CD4-positive, alpha-beta T cell treated with Interleukin-12 subunit alpha and Interleukin-12 subunit beta, for 1 hour (primary cell): ENCODE results near the gene AFAP1.

Experiments
- DNase-seq: peaks from one replicate; pipeline ENCODE4 v3.0.0-alpha.2; 2020

Gene AFAP1

DNA sequence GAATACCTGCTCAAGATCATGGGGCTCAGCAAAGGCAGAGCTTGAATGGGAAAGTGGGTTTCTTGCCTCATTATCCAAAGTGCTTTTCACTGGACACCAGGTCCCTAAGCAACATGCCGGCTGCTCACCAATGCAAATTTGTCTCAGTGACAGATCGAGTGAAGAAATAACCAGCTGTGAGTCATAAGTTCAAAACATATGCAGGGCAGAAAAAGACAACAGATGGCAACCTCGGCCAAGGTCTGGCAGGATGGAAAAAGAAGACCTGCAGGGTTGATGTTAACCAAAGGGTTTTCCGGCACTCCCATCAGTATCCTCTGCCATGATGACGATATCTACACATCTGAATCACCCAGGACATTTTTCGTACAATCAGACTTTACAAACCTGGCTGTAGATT is 124.1 kb downstream of the AFAP1 start:
- DNase-seq, result no peak

DNA sequence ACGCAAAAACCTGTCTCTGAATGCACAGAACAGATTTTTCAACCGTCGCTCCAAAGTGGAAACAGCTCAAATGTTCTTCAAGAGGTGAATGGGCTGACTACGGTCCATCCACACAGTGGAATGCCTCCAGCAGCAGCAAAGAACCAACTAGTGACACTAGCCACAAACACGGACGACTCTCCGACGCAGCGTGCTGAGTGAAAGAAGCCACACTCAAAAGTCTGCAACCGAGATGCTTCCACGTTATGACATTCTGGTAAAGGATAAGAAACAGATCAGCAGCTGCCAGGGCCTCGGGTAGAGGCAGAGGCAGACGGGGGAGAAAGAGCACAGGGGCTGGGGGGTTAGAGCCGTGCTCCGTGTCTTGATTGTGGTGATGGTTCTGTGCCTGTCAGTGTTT is 125.2 kb downstream of the AFAP1 start:
- no peak for DNase-seq

DNA sequence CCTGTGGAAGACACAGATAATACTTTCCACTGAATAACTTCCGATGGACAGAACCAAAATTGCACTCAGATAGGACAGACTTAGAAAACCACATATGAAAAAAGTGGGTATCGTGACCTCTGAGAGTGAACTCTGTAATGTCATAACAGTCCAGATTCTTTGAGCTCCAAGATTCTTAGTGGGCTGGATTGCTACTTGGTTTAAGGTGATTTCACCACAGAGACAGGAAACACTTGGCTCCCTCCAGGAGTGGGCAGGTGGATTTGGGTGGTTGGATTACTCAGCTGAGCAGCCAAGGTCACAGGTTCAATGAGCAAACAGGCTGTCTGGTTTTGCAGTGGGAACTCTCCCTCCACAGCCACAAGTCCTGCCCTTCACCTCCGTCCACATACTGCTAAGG is 126.0 kb downstream of the AFAP1 start:
- DNase-seq, result no peak

DNA sequence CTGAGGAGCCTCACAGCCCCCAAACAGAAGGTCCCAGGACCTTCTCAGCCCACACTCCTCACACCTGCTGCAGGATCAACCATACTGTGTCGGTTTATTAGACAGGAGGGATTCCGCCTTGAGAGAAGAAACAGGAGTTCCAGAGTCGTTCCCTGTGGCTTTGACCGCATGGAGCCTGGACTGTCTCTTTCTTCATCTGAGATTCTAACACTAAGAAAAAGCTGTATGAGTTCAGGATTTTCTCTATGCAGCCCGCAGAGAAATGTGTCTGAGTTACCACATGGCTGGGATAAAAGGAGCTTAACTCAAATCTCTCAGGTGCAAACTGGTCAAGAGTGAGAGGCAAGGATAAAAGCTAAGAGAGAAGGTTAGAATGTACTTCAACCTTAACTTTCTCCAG is 126.7 kb downstream of the AFAP1 start:
- DNase-seq, result no peak

DNA sequence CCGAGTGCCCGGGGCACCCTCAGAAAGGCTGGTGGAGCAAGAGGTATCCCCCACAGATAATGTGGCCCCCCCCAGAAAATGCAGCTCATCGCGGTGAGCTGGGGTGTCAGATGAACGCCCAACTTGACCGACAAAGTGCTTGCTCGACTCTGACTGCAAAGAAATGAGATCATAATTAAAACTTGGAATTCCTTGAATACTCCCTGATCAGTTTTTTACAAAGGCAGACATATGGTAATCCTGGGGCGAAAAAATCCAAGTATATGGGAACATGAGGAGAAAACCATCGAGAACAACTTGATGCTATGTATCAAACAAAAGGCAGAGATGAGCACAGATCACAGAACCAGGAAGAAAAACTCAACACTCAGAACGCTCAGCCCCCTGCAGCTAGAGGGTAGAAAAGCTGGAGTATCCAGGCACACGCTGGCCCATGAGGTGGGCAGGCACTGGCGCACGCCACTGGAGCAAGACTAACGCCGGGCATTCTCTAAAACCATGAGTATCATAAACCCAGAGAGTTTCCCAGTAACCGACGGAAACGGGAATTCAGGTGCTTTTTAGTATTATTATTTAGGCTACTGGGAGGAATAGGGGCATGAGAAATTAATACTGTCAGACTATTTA is 127.3 kb downstream of the AFAP1 start:
- DNase-seq, result no peak

DNA sequence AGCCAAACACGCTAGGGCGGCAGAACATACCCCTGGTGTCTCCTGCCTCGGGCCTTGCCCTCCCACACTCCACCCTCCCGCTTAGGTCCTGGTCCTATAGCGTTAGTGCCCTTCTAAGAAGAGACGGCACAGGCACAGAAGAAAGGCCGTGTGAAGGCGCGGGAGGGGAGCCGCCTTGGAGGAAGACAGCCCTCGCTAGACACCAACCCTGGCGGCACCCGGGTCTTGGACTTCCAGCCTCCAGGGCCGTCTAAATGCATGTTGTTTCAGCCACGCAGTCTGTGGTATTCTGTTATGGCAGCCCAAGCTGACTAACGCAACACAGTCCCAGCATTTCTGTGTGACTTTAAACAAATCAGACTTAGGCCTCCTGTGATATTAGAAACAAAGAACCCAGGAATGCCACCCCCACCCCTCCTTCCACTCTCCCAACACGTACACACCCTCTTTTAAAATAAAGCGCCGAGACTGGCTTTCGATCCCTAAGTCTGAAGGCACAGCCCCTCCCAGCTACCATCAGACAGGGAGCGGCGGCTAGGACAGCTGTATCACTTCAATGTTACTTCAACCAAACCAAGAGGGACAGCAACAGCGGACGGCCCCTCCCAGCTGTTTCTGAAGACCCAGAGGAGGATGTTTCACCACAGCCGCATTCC is 128.0 kb downstream of the AFAP1 start:
- no peak for DNase-seq

DNA sequence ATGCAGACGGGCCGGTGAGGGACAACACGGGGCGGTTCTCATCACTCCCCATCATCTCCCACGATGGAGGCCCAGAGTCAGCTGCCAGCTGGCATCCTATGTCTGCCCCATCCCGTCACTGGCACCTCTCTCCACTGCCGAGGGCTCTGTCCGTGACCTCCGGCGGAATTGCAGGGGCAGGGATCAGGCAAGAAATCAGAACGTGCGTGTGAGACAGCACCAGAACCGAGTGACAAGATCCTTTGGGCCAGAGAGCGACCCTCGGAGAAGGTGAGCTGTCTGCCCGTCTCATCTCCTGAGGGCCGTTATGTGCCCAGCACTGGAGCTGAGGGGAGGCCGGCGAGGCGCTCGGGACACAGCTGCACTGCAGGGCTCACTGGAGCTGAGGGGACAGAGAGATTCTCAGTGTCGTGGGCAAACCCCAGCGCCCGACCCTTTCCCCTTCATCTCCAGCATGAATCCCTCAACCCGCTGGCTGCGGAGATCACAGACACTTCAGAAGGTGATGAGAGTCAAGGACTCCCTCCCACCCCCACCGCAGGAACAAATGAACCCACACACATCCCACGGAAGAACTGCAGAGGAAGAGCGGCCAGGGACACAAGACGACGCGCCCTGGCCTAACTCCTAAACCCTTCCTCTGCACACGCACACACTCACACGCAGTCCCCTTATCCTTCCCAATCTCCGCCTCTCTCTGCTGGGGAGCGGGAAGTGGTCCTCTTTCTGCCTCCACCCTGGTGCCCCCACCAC is 128.7 kb downstream of the AFAP1 start:
- no peak for DNase-seq

DNA sequence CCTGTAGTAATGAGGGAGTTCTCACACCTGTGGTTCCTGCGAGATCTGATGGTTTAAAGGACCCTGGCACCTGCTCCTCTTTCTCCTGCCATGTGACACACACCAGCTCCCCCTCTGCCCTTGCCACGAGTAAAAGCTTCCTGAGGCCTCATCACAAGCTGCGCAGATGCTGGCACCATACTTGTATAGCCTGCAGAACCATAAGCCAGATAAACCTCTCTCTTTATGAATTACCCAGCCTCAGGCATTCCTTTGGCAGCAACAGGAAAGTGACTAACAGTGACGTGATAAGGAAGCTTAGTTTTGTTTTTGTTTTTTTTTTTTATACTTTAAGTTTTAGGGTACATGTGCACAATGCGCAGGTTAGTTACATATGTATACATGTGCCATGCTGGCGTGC is 130.9 kb downstream of the AFAP1 start:
- DNase-seq, result no peak

DNA sequence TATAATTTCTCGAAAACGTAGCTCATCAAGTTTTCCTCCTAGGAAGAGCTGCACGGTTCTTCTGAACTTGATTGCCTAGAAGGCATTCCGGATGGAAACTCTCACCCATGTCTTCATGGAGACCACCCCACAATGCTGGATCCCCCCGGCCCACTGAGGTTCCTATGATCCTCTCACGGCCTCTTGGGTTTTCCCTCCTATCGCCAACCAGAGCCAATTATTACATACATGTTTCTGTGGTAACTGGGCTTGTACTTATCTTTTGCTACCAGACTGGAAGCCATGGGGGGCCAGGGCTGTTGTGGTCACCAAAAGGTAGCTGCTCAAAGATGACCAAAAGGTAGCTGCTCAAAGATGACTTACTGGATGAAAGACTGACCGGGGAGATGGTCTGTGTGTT is 131.5 kb downstream of the AFAP1 start:
- no peak for DNase-seq

DNA sequence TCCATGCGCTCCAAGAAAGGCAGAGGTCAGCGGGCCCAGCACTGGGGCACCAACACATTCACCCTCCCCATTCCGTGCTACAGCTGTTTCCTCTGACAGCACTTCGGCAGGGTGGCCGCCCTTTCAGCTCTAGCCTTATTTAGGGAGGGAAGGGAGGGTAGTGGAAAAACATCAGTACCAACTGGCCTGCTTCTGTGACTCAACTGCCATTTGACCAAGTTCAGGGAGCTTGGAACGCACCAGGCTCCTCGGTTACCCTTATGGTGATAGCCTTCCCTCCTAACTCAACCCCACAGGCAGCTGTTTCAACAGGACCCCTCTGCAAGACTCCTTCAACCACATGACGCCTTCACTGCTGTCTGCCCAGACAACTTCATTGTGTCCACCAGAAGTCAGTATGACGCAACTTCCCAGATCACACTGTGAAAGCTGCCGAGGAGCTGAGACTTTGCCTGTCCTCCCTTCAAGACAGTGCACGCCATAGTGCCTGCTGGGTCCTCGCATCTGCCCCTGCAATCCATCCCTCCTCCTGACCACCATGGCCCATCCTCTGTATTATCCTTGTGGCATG is 132.2 kb downstream of the AFAP1 start:
- DNase-seq, result no peak

DNA sequence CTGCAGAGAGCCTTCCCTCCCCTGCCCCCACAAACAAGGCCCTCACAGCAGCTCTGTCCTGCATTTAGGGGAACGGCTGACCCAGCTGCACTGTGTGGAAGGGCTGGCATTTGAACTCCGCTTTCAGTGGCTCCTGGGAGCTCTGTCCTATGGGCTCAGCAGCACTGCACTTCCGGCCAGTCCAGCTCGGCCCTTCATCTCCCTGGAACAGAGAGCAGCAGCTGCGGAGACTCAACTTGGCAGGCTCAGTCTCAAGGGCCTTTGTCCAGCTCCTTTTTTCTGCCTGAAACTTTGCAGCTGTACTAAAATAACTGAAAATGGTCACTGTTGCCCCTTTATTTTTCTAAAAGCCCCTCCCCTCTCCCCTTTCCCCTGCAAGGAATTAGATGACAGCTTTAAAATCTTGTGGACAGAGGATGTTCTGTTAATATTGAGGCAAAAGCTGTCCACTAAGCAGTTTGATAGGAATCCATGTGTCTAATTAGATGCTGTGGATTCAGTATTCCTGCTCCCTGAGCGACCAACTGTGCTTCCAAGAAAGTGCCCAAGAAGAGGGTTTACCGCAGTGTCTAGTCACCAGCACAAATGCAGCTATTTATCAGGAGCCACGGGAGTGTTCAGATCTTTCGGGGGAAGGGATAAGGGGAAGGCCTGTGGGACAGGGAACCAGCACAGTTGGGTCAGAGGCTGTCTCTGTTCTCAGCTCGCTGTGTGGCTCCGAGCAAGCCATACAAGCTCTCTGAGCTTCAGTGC is 133.1 kb downstream of the AFAP1 start:
- no peak for DNase-seq

DNA sequence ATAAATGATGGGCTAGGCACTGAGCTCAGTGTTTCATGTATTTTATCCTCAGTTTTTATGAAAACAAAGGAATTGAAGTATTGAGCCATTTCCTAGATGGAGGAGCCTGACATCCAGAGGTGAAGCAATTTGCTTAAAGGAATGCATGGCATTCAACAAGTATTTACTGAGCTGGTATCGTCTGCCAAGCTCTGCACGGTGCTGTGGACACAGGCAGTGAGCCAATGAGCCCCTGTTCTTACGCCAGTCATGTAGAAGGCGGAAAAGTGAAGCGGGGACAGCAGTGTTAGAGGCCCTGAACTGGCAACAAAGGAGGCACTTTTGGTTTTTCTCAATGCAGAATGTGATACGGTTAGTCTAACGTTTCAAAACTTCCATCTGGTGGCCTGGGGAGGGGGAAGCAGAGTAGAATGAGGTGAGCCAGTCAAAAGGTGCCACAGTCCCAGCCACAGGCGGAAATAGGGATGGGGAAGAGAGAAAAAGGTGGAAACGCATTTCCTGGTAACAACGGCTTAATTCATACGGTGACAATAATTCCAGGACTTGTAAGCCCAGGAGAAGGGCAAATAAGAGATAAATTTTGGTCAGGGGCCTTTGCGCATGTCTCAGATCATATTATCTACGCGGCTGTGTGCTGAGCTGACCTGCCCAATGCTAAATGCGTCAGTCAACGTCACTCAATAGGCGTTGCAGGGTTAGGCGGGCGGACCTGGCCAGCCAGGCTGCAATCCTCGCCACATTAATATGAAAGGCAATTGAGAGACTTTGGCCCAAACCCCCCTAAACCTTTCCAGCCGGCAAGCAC is 133.9 kb downstream of the AFAP1 start:
- DNase-seq, result no peak

DNA sequence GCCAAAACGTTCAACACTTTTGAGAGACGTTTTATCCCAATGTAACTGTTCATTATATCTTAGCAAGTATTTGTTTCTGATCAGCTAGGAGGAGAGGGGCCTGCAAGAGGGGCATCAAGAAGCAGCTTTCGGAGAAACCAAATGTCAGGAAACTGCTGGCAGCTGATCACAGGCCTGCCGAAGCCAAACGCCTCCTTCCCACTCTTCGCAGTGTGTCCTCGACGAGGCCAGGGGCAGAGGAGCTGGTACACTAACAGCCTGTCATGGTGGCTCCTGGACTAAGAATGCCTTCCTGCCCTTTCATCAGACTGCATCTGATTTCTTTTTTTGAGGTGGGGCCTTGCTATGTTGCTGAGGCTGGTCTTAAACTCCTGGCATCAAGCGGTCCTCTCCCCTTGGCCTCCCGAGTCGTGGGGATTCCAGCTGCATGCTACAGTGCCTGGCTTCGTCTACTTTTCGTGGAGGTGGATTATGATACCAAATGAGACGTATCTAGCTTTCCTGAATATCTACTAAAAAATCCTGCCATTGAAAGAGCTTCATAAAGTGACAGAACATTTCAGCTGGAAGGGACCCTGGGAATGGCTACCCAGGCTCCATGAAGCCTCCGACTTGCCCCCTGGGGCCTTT is 134.8 kb downstream of the AFAP1 start:
- no peak for DNase-seq

DNA sequence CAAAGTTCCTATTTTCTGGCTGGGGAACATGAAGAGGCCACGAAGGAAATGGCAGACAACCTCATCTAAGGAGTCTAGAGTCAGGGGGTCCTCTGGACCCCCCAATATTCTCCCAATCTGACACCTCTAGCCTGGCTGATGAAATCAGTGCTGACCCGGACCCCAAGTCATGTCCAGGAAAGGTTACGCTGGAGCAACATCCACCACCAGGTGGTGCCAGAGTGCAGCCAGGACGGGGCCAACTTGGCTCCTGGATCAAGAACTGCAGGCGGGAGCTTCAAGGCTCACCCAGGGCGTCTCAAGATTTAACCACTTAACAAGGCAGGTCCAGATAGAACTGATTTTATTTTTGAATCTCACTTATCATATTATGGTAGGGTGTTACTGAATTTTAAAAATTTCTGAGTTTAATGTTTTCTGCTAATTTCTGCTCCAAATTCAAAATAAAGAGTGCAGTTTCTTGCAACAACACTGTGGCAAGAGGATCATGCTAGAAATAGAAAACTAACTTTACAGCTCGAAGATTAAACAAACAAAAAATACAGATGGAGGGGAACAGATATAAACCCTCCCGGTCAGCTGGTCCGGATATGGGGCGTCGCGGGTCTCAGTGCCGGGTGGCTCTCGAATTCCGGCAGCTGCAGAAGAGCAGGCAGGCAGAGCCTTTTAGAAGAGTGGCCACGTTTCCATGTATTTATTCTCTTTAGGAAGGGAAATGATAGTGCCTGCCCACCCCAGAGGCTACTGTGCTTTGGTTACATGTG is 135.5 kb downstream of the AFAP1 start:
- DNase-seq, result peak; percentile 82

DNA sequence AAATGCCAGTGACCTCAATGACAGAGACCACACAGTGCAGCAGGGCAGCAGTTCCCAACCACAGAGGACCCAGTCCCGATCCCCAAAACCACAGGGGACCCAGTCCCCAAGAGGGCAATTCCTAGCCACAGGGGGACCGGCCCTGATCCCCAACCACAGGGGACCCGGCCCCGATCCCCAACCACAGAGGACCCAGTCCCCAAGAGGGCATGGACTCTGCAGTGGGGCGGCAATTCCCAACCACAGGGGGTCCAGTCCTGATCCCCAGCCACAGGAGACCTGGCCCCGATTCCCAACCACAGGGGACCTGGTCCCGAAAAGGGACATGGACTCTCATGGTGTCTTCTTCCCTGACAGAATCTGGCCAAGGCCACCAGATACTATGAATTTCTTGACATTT is 136.3 kb downstream of the AFAP1 start:
- no peak for DNase-seq

DNA sequence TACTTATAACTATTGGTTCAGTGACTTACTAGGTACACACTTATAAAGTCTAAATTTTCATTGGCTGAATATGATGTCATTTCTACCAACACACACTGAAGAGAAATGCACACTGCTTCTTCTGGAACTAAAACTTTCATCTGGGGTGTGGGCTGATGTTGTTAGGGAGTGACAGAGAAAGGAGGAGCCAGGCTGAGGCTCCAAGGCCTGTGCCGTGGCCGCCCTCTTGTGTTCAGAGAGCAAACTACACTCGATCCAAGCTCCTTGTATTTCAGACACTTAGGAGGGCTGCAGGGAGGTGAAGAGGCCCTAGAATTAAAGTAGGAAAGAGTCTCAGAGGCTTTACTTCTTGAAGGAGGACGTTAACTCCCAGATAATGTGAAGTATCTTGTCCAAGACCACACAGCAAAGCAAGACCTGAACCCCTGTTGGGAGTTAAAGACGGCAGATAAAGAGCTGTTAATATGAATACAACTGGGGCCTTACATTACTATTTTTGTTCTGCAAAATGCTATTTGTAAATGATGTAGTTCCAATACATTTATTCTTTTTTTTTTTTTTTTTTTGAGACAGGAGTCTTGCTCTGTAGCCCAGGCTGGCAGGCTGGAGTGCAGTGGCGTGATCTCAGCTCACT is 137.5 kb downstream of the AFAP1 start:
- peak; percentile 83 for DNase-seq

DNA sequence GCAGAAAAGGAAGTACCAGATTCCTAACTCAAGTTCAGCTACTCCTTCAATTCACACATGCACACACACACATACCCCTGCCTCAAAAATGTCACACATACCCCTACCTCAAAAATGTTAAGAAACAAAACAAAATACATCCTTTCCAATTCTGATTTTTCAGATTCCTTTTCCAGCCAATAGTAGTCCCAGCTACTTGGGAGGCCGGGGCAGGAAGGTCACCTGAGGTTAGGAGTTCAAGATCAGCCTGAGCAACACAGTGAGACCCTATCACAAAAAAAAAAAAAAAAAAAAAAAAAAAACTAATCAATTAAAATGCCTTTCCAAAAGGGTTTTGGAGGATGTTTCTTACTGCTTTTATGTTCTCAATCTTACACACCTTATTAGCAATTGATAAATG is 138.0 kb downstream of the AFAP1 start:
- DNase-seq, result no peak

DNA sequence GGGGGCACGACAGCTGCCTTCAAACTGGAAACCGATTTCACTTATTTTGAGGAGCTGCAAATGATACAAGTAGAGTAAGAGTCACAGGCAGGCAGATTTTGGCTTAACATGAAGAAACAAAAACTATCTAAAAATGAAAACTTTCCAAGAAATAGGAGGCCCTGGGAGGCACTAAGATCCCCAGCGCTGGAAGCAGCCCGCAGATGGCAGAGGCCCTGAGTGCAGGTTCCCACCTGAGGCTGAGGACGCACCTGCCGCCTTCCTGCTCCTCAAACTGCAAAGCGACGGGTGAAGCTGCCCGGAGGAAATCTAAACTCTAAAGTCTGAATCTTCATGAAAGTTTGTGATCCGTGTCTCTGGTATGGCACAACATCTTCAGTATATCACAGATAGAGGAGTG is 138.7 kb downstream of the AFAP1 start:
- no peak for DNase-seq

DNA sequence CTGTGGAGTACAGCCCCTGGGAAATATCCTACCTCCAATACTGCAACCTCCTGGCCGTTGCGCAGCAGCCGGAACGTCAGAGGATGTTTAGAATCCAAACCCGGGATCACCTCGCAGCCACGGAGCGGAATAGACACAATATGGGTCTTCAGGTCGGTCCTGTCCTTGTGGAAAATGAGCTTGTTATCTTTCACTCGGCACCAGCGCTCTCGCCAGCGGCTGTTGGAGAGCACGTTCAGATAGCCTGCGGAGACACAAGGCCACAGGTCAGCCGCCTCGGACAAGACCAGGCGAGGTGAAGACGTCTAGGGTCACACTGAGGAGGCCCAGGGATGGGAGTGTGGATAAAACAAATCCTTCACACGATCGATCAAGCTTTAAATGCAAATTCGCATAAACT is 139.3 kb downstream of the AFAP1 start:
- no peak for DNase-seq

DNA sequence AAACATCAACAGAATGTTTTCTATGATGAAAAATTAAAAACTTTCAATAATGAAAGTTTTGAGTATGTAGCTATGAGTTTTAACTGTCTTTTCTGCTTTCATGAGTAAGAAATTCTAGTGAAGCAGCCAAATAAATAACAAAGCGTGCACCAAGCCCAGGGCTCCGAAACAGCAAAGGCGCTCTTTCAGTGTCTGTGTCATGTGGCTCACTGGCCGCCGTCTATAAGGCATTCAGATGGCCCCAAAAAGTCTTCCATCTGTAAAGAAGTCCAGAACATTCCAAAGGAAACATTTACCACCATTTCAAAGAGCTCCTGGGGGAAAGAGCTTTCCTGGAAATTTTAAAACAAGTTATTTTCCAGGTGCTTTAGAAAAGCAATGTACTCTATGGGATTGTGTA is 139.9 kb downstream of the AFAP1 start:
- DNase-seq, result no peak

DNA sequence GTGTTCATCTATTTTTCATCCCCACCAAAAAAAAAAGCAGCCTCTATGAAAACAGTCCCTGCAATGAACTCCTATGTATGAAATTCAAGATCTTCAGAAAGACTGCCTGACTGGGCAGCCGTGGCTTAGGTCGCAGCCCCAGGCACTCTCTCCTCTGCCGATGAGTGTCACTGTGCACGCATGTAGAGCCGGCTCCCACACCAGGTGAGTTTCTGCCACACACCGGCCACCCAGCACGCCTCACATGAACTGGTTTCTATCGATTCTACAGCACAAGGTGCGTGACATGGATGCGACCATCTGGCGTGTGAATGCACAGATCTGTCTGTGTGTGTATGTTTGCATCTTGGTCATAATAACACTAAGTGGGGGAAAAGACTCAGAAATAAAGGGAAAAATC is 140.4 kb downstream of the AFAP1 start:
- no peak for DNase-seq
